HCT116 (cell line): Measurements from ENCODE around the gene SHISAL2A. TPM values are rescaled to one million over a fixed set of nuclear protein-coding genes. Genes with fewer than 3 reads are reported as not detected.

Experiments
- ATAC-seq: fragments of 200-7000 bp; cut with Tn5 transposase; 2 replicates; pipeline ENCODE4 v1.9.1; 2020; ENCODE audit warnings: mild to moderate bottlenecking, moderate library complexity
- BruUV-seq: library from RNA; stranded (reverse); fragments of 400-500 nt; replicated peaks from 2 replicates; lab custom pipeline; 2021; lab: Mats Ljungman, UMichigan
- CTCF ChIA-PET: fragments of 300-600 bp; sonication (Branson Sonifier 250); formaldehyde crosslinking; loops from one replicate; lab custom pipeline; 2021; ENCODE audit warnings: antibody characterized with exemption; lab: Charles Lee
- POLR2A ChIA-PET: fragments of 300-600, 350-600 bp; sonication (Branson Sonifier 250); formaldehyde crosslinking; loops from one replicate; lab custom pipeline; 2021; ENCODE audit warnings: antibody characterized with exemption; lab: Charles Lee
- RAD21 ChIA-PET, 2 experiments: fragments of 300-600 bp; sonication (Branson Sonifier 250); formaldehyde crosslinking; loops; one replicate each; lab custom pipeline; 2023; ENCODE audit warnings: low total read pairs in 2 of 2; ENCODE audit not compliant: uncharacterized antibody in 2 of 2, unreplicated experiment in 2 of 2, low non-redundant PET in 1 of 2; lab: Charles Lee
- DNase-seq: peaks from one replicate; pipeline ENCODE4 v3.0.0-alpha.2; 2010; ENCODE audit warnings: low read depth, low spot score
- H2AFZ ChIP-seq: fragments of 200-600 bp; shearing (Covaris generic), sonication (generic); 2 replicates; pipeline ENCODE4 v1.6.1; 2017; ENCODE audit warnings: low read depth, mixed run types, mixed read lengths, antibody characterized with exemption, low read length; ENCODE audit not compliant: poor library complexity, severe bottlenecking
- H3K27ac ChIP-seq: 2 replicates; pipeline ENCODE4 v1.5.1; 2012; ENCODE audit warnings: low read depth, low read length
- H3K27me3 ChIP-seq: fragments of 200-600 bp; sonication (generic); 2 replicates; pipeline ENCODE4 v1.6.1; 2016; ENCODE audit warnings: mixed run types, low read length, mixed read lengths; ENCODE audit not compliant: insufficient read depth
- H3K36me3 ChIP-seq, 2 experiments: fragments of 200-500 bp in 1 of 2; fragments of 200-600 bp in 1 of 2; sonication (Bioruptor generic) in 1 of 2; sonication (generic) in 1 of 2; 2 replicates each; pipeline versions ENCODE4 v1.5.1 to v1.6.1; 2014 to 2016; ENCODE audit warnings: low read length in 2 of 2, inconsistent platforms in 1 of 2, mixed read lengths in 1 of 2, mixed run types in 1 of 2; ENCODE audit not compliant: insufficient read depth in 2 of 2, control insufficient read depth in 1 of 2
- H3K4me1 ChIP-seq, 2 experiments: fragments of 200-600 bp in 1 of 2; sonication (generic) in 1 of 2; 2 replicates each; pipeline versions ENCODE4 v1.5.1 to v1.6.1; 2012 to 2017; ENCODE audit warnings: low read length in 2 of 2, inconsistent platforms in 1 of 2, mild to moderate bottlenecking in 1 of 2, mixed read lengths in 1 of 2, mixed run types in 1 of 2, moderate library complexity in 1 of 2; ENCODE audit not compliant: insufficient read depth in 2 of 2, control insufficient read depth in 1 of 2
- H3K4me2 ChIP-seq: fragments of 200-600 bp; sonication (generic); 2 replicates; pipeline ENCODE4 v1.6.1; 2017; ENCODE audit warnings: mixed run types, low read length, mixed read lengths
- H3K4me3 ChIP-seq, 2 experiments: fragments of 200-600 bp in 1 of 2; sonication (generic) in 1 of 2; replicated peaks in 1 of 2; 2 replicates each; pipeline ENCODE4 v1.5.1; 2011 to 2016; ENCODE audit warnings: low read length in 2 of 2, control low read depth in 1 of 2, low read depth in 1 of 2, mild to moderate bottlenecking in 1 of 2, mixed read lengths in 1 of 2, mixed run types in 1 of 2
- H3K79me2 ChIP-seq: fragments of 200-600 bp; sonication (generic); 2 replicates; pipeline ENCODE4 v1.6.1; 2017; ENCODE audit warnings: mild to moderate bottlenecking, mixed run types, low read length, moderate library complexity, mixed read lengths; ENCODE audit not compliant: insufficient read depth
- H3K9ac ChIP-seq: fragments of 200-600 bp; sonication (generic); 2 replicates; pipeline ENCODE4 v1.6.1; 2016; ENCODE audit warnings: low read length, mixed read lengths
- H3K9me2 ChIP-seq: fragments of 200-600 bp; sonication (generic), shearing (Covaris generic); 2 replicates; pipeline ENCODE4 v1.6.1; 2017; ENCODE audit warnings: mixed run types, mild to moderate bottlenecking, moderate library complexity; ENCODE audit not compliant: insufficient read depth
- H3K9me3 ChIP-seq, 2 experiments: fragments of 200-500 bp in 1 of 2; fragments of 200-600 bp in 1 of 2; sonication (Bioruptor generic) in 1 of 2; sonication (generic) in 1 of 2; 2 replicates each; pipeline ENCODE4 v1.6.1; 2014 to 2017; ENCODE audit warnings: low read length in 2 of 2, mixed read lengths in 2 of 2, inconsistent platforms in 1 of 2, low read depth in 1 of 2, mild to moderate bottlenecking in 1 of 2, mixed run types in 1 of 2, moderate library complexity in 1 of 2; ENCODE audit not compliant: control insufficient read depth in 1 of 2, insufficient read depth in 1 of 2
- H4K20me1 ChIP-seq: fragments of 200-600 bp; sonication (generic), shearing (Covaris generic); 2 replicates; pipeline ENCODE4 v1.6.1; 2017; ENCODE audit warnings: mixed run types, mild to moderate bottlenecking, moderate library complexity; ENCODE audit not compliant: insufficient read depth
- CBX3 ChIP-seq: IDR thresholded peaks from 2 replicates; pipeline ENCODE4 v1.6.1; 2012; ENCODE audit warnings: low read depth
- CEBPB ChIP-seq: IDR thresholded peaks from 2 replicates; pipeline ENCODE4 v1.6.1; 2012; ENCODE audit warnings: low read depth
- EGR1 ChIP-seq: IDR thresholded peaks from 2 replicates; pipeline ENCODE4 v1.6.1; 2012; ENCODE audit warnings: low read depth
- ELF1 ChIP-seq: IDR thresholded peaks from 2 replicates; pipeline ENCODE4 v1.6.1; 2012; ENCODE audit warnings: low read depth, borderline replicate concordance
- EZH2 ChIP-seq: fragments of 200-600 bp; sonication (generic); IDR thresholded peaks from 2 replicates; pipeline ENCODE4 v1.6.1; 2017; ENCODE audit warnings: antibody characterized with exemption, mixed run types
- EZH2phosphoT487 ChIP-seq: fragments of 200-600 bp; IDR thresholded peaks from 2 replicates; pipeline ENCODE4 v1.6.1; 2018; ENCODE audit warnings: antibody characterized with exemption, borderline replicate concordance
- POLR2A ChIP-seq: IDR thresholded peaks from 2 replicates; pipeline ENCODE4 v1.7.0; 2011; ENCODE audit warnings: borderline replicate concordance; ENCODE audit not compliant: insufficient read depth, insufficient read length; ENCODE audit errors: extremely low read depth
- SRF ChIP-seq: IDR thresholded peaks from 2 replicates; pipeline ENCODE4 v1.6.1; 2012; ENCODE audit warnings: low read depth
- ZFX ChIP-seq: fragments of 450-650 bp; IDR thresholded peaks from 2 replicates; pipeline ENCODE4 v1.6.1; 2017
- ZNF274 ChIP-seq: fragments of 200-500 bp; sonication (Bioruptor generic); IDR thresholded peaks from 2 replicates; pipeline ENCODE4 v1.6.1; 2014; ENCODE audit warnings: mild to moderate bottlenecking, low read depth, low read length, inconsistent platforms
- intact Hi-C: fragments of 100-400 bp; cut with micrococcal nuclease; formaldehyde crosslinking; loops from 2 replicates; pipeline ENCODE4 v1.10.0; 2022
- total RNA-seq: library from RNA; stranded (reverse); gene quantifications from one replicate; pipeline ENCODE4 v1.2.1, GENCODE V29; 2021; ENCODE audit not compliant: unreplicated experiment
- TF ChIP-seq, protein P1 (sequence below): IDR thresholded peaks from 2 replicates; pipeline ENCODE4 v1.6.1; 2011; ENCODE audit warnings: mild to moderate bottlenecking, low read length, moderate library complexity; ENCODE audit not compliant: insufficient replicate concordance; ENCODE audit errors: extremely low read depth

SHISAL2A gene
- total RNA-seq, 1 experiment from 2014 or later = not detected

DNA sequence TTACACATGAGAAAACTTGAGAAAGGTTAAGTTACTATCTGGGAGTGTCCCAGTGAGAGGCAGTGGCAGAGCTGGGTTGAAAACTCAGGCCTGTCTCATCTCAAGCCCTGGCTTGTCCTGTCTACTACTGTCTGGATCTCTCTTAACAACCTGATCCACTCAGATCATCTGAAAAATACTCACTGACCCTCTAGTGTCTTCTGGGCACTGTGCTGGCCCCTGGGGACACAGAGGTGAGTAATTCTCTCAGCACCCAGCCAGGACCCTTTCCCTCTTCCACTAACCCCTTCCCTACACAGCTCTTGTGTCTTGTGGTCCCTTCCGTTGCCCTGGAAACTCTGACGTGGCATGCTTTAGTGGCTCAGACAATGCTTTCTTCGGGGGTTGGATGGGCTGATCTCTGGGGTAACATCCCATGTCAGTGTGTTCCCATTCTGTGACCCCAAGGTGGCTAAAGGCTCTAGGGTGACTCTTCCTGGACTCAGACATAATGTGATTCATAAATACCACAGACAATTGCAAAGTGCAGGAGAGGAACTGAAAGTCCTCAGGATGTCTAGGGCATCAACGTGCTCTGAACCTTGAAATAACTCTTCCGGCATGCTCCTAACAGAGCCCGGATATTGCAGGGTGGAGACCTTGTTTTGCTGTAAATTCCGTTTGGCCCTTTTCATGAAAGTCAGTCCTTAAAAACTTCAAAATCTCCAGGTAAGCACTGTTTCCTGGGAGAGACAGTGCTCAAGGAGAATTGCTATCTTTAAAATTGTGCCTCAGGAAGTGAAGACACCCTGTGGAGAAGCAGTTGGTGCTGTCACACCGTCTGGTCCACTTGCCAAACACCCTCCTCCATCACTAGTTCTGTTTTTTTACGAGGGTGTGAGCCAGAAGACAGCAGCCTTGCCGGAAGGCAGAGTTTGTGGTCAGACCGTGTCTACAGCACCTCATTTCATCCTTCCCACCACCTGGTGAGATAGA lies 4.0 kb downstream of the SHISAL2A start:
- Histone ChIP-seq H3K9me2 (no peaks in the 10 kb centered on the region), H2AFZ (no peak overlapping the region), H3K9ac (no peak overlapping the region), H4K20me1 (no peaks in the 10 kb centered on the region), H3K4me1 (peaks cover 0 to 5% of the 10 kb centered on the region in 2 experiments; a peak in 1 of 4 replicates), H3K36me3 (no peaks in the 10 kb centered on the region), H3K9me3 (no peaks in the 10 kb centered on the region), H3K27ac (no peak overlapping the region), H3K27me3 (no peaks in the 10 kb centered on the region), H3K4me3 (no peak overlapping the region), H3K79me2 (no peaks in the 10 kb centered on the region), H3K4me2 (no peak overlapping the region)
- ChIA-PET RAD21 (no interaction called here), POLR2A (no interaction called here), CTCF (no interaction called here)
- TF ChIP-seq ZFX (no peak), ZNF274 (no peak), SRF (no peak), CEBPB (no peak), CBX3 (no peak), EZH2phosphoT487 (no peak), EZH2 (no peak), POLR2A (no peak), EGR1 (no peak), ELF1 (no peak)
- TF ChIP-seq, protein P1, sequence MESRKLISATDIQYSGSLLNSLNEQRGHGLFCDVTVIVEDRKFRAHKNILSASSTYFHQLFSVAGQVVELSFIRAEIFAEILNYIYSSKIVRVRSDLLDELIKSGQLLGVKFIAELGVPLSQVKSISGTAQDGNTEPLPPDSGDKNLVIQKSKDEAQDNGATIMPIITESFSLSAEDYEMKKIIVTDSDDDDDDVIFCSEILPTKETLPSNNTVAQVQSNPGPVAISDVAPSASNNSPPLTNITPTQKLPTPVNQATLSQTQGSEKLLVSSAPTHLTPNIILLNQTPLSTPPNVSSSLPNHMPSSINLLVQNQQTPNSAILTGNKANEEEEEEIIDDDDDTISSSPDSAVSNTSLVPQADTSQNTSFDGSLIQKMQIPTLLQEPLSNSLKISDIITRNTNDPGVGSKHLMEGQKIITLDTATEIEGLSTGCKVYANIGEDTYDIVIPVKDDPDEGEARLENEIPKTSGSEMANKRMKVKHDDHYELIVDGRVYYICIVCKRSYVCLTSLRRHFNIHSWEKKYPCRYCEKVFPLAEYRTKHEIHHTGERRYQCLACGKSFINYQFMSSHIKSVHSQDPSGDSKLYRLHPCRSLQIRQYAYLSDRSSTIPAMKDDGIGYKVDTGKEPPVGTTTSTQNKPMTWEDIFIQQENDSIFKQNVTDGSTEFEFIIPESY = no peak
- intact Hi-C loops = no loop called here
- no TSS peak for BruUV-seq
- DNase-seq = no peak
- ATAC-seq = no peak
